Measurements from ENCODE around the gene DOK7. TPM values are rescaled to one million over a fixed set of nuclear protein-coding genes. Genes with fewer than 3 reads are reported as not detected.

Gene DOK7
- total RNA-seq, 1 donor from 2014 or later, result 33.5 TPM

DNA sequence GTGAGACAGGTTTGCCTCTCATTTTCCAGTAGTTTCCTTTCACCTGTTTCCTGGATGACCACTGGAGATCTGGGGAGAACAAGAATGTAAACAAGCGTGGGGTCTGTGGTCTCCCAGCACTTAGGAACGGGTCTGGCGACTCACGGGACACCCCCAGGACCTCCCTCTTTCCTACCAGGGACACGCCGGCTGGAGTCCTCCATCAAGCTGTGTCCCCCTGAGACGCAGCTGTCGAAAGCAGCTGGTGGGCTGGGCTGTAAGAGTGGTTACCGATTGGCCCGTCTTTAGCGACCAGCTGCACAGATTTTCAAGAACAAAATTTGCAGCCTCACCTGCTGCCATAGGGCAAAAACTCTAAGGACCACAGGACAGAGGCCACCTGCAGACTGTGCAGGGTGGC lies 57.2 kb downstream of the DOK7 start:
- TF ChIP-seq, protein P1, sequence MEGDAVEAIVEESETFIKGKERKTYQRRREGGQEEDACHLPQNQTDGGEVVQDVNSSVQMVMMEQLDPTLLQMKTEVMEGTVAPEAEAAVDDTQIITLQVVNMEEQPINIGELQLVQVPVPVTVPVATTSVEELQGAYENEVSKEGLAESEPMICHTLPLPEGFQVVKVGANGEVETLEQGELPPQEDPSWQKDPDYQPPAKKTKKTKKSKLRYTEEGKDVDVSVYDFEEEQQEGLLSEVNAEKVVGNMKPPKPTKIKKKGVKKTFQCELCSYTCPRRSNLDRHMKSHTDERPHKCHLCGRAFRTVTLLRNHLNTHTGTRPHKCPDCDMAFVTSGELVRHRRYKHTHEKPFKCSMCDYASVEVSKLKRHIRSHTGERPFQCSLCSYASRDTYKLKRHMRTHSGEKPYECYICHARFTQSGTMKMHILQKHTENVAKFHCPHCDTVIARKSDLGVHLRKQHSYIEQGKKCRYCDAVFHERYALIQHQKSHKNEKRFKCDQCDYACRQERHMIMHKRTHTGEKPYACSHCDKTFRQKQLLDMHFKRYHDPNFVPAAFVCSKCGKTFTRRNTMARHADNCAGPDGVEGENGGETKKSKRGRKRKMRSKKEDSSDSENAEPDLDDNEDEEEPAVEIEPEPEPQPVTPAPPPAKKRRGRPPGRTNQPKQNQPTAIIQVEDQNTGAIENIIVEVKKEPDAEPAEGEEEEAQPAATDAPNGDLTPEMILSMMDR (IDR thresholded peaks at IDR 0.05), result no peak
- Histone ChIP-seq H3K9me3 (no peaks in the 10 kb centered on the region), H3K27me3 (no peaks in the 10 kb centered on the region), H3K36me3 (peaks cover 91 to 99% of the 10 kb centered on the region in 2 donors), H3K4me3 (no peak overlapping the region), H3K27ac (no peak overlapping the region), H3K4me1 (no peaks in the 10 kb centered on the region)
- DNase-seq (ENCODE audit: low spot score in 2 of 2), result no peak
- intact Hi-C loops (cut with DNase I), result no loop called here

DNA sequence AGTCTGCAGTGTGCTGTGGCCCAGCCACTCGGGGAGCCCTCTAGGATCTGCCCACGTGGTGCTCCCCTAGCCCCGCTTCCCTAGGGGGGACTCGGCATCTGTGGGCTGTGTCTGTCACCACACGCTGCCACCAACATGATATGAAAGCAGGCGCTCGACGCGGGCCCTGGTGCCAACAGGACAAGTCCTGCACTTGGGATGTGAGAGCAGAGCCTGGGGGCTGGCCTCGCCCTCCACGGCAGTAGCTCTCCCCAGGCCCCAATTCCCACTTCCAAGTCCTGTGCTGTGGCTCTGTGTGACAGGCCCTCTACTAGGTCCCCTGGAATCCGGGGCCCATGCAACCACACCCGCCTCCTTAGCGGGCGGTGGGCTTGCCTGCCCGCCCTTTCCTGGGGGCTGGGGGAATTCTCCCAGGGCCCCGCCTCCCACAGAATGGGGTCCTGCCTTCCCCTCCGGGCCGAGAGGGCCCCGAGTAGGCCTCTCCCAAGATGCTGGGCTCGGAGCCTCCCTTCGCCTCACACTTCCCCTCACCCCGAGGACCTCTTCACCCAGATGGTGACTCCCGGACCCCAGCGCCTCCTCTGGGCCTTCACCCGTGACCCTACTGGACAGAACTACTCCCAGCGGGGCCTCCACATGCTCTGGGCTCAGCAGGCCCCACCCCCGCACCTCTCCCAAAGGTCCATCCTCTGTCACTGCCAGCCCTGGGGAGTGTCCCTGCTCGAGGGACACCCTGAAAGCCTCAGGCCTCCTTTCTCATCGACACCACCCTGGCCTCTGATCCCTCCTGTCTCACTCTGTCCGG lies 57.9 kb downstream of the DOK7 start:
- TF ChIP-seq, protein P1 (IDR thresholded peaks at IDR 0.05), result no peak
- Histone ChIP-seq H3K4me1 (no peaks in the 10 kb centered on the region), H3K36me3 (peaks cover 91 to 99% of the 10 kb centered on the region in 2 donors), H3K27ac (no peak overlapping the region), H3K4me3 (no peak overlapping the region), H3K9me3 (no peaks in the 10 kb centered on the region), H3K27me3 (no peaks in the 10 kb centered on the region)
- DNase-seq (ENCODE audit: low spot score in 2 of 2), result peak in 1 of 2 donors; percentile 0
- intact Hi-C loops (cut with DNase I), result no loop called here

DNA sequence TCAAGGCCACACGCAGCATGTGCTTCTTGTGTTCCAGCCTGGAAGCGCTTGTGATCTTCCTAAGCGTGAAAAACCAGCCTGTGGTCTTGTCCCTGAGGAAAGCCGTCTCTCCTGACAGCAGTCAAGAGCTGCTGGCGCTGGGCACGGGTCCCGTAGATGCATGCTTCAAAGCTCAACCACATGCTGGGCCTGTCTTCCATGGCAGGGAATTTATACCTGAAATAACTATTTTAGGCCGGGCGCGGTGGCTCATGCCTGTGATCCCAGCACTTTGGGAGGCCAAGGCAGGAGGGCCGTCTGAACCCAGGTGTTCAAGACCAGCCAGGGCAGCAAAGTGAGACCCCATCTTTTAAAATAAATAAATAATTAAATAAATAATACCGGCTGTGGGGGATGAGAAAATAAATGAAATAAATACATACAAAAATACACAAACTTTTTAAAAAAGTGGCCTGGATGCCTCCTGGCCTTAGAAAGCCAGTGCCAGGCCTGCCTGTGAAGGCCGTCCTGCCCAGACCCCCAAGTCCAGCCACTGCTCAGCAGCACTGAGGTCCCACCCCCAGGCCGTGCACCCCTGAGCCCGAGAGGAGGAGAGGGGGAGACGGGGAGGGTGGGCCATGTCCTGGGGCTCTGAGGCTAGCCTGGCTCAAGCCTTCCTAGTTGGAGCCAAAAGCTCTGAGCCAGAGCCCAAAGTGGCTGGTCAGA lies 58.7 kb downstream of the DOK7 start:
- Histone ChIP-seq H3K27me3 (no peaks in the 10 kb centered on the region), H3K4me3 (no peak overlapping the region), H3K9me3 (no peaks in the 10 kb centered on the region), H3K27ac (no peak overlapping the region), H3K36me3 (peaks cover 84 to 93% of the 10 kb centered on the region in 2 donors), H3K4me1 (no peaks in the 10 kb centered on the region)
- intact Hi-C loops (cut with DNase I), result no loop called here
- TF ChIP-seq, protein P1 (IDR thresholded peaks at IDR 0.05), result no peak
- peak in 1 of 2 donors; percentile 4 for DNase-seq (ENCODE audit: low spot score in 2 of 2)

DNA sequence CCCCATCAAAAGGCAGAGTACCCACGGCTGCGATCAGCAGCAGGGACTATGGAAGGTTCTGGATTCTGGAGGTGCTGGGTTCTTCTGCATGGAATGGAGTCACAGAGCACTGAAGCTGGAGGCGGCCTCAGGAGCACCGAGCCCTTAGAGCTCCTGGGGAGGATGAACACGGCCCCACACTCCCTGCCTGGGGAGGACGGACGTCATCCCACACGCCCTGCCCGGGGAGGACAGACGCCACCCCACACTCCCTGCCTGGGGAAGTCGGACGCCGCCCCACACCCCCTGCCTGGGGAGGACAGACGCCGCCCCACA lies 59.2 kb downstream of the DOK7 start:
- DNase-seq (ENCODE audit: low spot score in 2 of 2), result peak in 1 of 2 donors; percentile 5
- Histone ChIP-seq H3K27ac (no peak overlapping the region), H3K36me3 (peaks cover 79 to 89% of the 10 kb centered on the region in 2 donors), H3K27me3 (no peaks in the 10 kb centered on the region), H3K4me3 (no peak overlapping the region), H3K4me1 (no peaks in the 10 kb centered on the region), H3K9me3 (no peaks in the 10 kb centered on the region)
- TF ChIP-seq, protein P1 (IDR thresholded peaks at IDR 0.05), result no peak
- intact Hi-C loops (cut with DNase I), result no loop called here

DNA sequence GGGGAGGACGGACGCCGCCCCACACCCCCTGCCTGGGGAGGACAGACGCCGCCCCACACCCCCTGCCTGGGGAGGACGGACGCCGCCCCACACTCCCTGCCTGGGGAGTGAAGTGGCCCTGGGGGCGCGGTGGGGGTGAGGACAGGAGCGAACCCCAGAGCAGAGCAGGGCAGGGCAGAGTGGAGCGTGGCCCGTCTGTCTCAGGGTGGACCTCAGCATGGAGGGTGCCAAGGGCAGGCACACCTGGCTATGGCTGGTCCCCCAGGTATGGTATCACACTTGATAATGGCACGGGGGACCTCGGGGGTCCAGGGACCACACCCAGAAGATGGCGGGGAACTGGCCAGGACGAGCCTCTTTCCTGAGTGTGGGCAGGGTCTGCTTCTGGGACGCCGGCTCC lies 59.5 kb downstream of the DOK7 start:
- H3K27ac ChIP-seq, result no peak overlapping the region
- no peak overlapping the region for H3K4me3 ChIP-seq
- no peaks in the 10 kb centered on the region for H3K4me1 ChIP-seq
- no peaks in the 10 kb centered on the region for H3K27me3 ChIP-seq
- DNase-seq (ENCODE audit: low spot score in 2 of 2), result peak in 1 of 2 donors; percentile 6
- H3K36me3 ChIP-seq, result peaks cover 75 to 89% of the 10 kb centered on the region in 2 donors
- no peaks in the 10 kb centered on the region for H3K9me3 ChIP-seq
- intact Hi-C loops (cut with DNase I), result no loop called here
- TF ChIP-seq, protein P1 (IDR thresholded peaks at IDR 0.05), result no peak

All from ascending aorta (tissue), 2 donors.